HuH-7.5 (cell line): ENCODE results near the gene ATP6V1D.
"Not testable (repeated sequence)": the region's sequence is repeated elsewhere in the genome, so short reads cannot be mapped to it uniquely, and the experiment has no call there.

Experiments
- DNase-seq: peaks from one replicate; pipeline ENCODE4 v3.0.0; 2011; ENCODE audit warnings: low spot score

ATP6V1D gene

GRCh38 chr14:67370830-67371229, 11.2 kb upstream of the ATP6V1D start:
- DNase-seq: no peak

- no peak for DNase-seq
These were observed 5.9 kb upstream of the ATP6V1D start for GRCh38 chr14:67365476-67365875.

- DNase-seq: no peak
These were observed 1.0 kb upstream of the ATP6V1D start for GRCh38 chr14:67360470-67361206.

GRCh38 chr14:67358924-67359774, 455 bp downstream of the ATP6V1D start:
- no peak for DNase-seq

GRCh38 chr14:67357969-67358354, 1.6 kb downstream of the ATP6V1D start:
- DNase-seq: no peak

GRCh38 chr14:67357186-67357968, 2.2 kb downstream of the ATP6V1D start:
- no peak for DNase-seq

- no peak for DNase-seq
These were observed 7.5 kb downstream of the ATP6V1D start for GRCh38 chr14:67352055-67352454.

- no peak for DNase-seq
These were observed 14.0 kb downstream of the ATP6V1D start for GRCh38 chr14:67345583-67345982.

- no peak for DNase-seq
These were observed 15.9 kb downstream of the ATP6V1D start for GRCh38 chr14:67343601-67344230.

GRCh38 chr14:67341231-67341630, 18.4 kb downstream of the ATP6V1D start:
- not testable (repeated sequence) for DNase-seq

- no peak for DNase-seq
These were observed 23.8 kb downstream of the ATP6V1D start for GRCh38 chr14:67335781-67336180.

- DNase-seq: no peak
These were observed 27.1 kb downstream of the ATP6V1D start for GRCh38 chr14:67332468-67332867.

- no peak for DNase-seq
These were observed 28.1 kb downstream of the ATP6V1D start for GRCh38 chr14:67331368-67332125.

GRCh38 chr14:67329666-67330065, 29.9 kb downstream of the ATP6V1D start:
- not testable (repeated sequence) for DNase-seq

- no peak for DNase-seq
These were observed 40.5 kb downstream of the ATP6V1D start for GRCh38 chr14:67319142-67319541.

- no peak for DNase-seq
These were observed 41.8 kb downstream of the ATP6V1D start for GRCh38 chr14:67317822-67318221.

- no peak for DNase-seq
These were observed 46.5 kb downstream of the ATP6V1D start for GRCh38 chr14:67313153-67313552.

- DNase-seq: no peak
These were observed 47.7 kb downstream of the ATP6V1D start for GRCh38 chr14:67311868-67312267.
